Ishikawa (cell line): ENCODE results near the gene RAI14.

ENCODE experiments used
- CREB1 ChIP-seq: IDR thresholded peaks from 2 replicates; pipeline ENCODE4 v1.6.1; 2012; ENCODE audit warnings: low read depth
- EGR1 ChIP-seq: IDR thresholded peaks from 2 replicates; pipeline ENCODE4 v1.6.1; 2012
- EP300 ChIP-seq: IDR thresholded peaks from 2 replicates; pipeline ENCODE4 v1.6.1; 2012; ENCODE audit warnings: borderline replicate concordance
- MAX ChIP-seq: IDR thresholded peaks from 2 replicates; pipeline ENCODE4 v1.6.1; 2012
- NFIC ChIP-seq: IDR thresholded peaks from 2 replicates; pipeline ENCODE4 v1.6.1; 2012
- RAD21 ChIP-seq: IDR thresholded peaks from 2 replicates; pipeline ENCODE4 v1.6.1; 2012; ENCODE audit warnings: low read depth
- REST ChIP-seq: IDR thresholded peaks from 2 replicates; pipeline ENCODE4 v1.6.1; 2012; ENCODE audit warnings: low read depth, mild to moderate bottlenecking
- TAF1 ChIP-seq: IDR thresholded peaks from 2 replicates; pipeline ENCODE4 v1.6.1; 2012; ENCODE audit warnings: low read depth, mild to moderate bottlenecking
- TCF12 ChIP-seq: IDR thresholded peaks from 2 replicates; pipeline ENCODE4 v1.6.1; 2012; ENCODE audit warnings: low read depth
- TEAD4 ChIP-seq: IDR thresholded peaks from 2 replicates; pipeline ENCODE4 v1.6.1; 2012
- YY1 ChIP-seq: IDR thresholded peaks from 2 replicates; pipeline ENCODE4 v1.6.1; 2012; ENCODE audit warnings: low read depth

GRCh38 chr5:34667705-34668104 lies 11.6 kb downstream of the RAI14 start:
- TF ChIP-seq TCF12, result no peak
- TF ChIP-seq CREB1, result no peak
- no peak for TF ChIP-seq YY1
- TF ChIP-seq EGR1, result no peak
- no peak for TF ChIP-seq REST
- TF ChIP-seq TAF1, result no peak
- TF ChIP-seq RAD21, result no peak
- TF ChIP-seq NFIC, result no peak
- TF ChIP-seq MAX, result no peak
- no peak for TF ChIP-seq TEAD4
- no peak for TF ChIP-seq EP300
